ENCODE measurements around the gene ACBD3. TPM values are rescaled to one million over a fixed set of nuclear protein-coding genes. Genes with fewer than 3 reads are reported as not detected.

The ACBD3 gene
- total and polyA plus RNA-seq, 2 experiments from 2014 or later: 41.4 to 76.8 TPM

- peaks cover 61% of the 10 kb centered on the region for H3K79me2 ChIP-seq (ENCODE audit: insufficient read depth)
- H3K4me3 ChIP-seq: no peak overlapping the region
- peaks cover 9% of the 10 kb centered on the region; the same call in 1 of the 2 replicates for H3F3A ChIP-seq (ENCODE audit: insufficient read depth)
- H3K4me1 ChIP-seq (ENCODE audit: insufficient read depth): no peaks in the 10 kb centered on the region
- H2AFZ ChIP-seq: no peak overlapping the region
- in situ Hi-C loops (cut with MboI): no loop called here
- H3K27me3 ChIP-seq (replicated peaks; ENCODE audit: insufficient read depth): no peaks in the 10 kb centered on the region
- no peaks in the 10 kb centered on the region for H3K9me3 ChIP-seq (ENCODE audit: low read depth)
- H3K4me2 ChIP-seq (ENCODE audit: unreplicated experiment): no peak overlapping the region
- peaks cover 76% of the 10 kb centered on the region for H3K36me3 ChIP-seq (ENCODE audit: low read depth)
- TF ChIP-seq EZH2 (IDR thresholded peaks at IDR 0.05; ENCODE audit: insufficient read depth, poor library complexity, severe bottlenecking): no peak
- no peak for TF ChIP-seq EZH2phosphoT487 (IDR thresholded peaks at IDR 0.05; ENCODE audit: insufficient read depth, low read depth)
- no peaks in the 10 kb centered on the region for H3K9me2 ChIP-seq (ENCODE audit: insufficient read depth)
- DNase-seq: no peak
- H3K27ac ChIP-seq: no peak overlapping the region
- no peak overlapping the region for H3K9ac ChIP-seq
- no peaks in the 10 kb centered on the region for H4K20me1 ChIP-seq (ENCODE audit: insufficient read depth)
Observed at GRCh38 chr1:226148121-226148648, 38.4 kb downstream of the ACBD3 start.

DNA sequence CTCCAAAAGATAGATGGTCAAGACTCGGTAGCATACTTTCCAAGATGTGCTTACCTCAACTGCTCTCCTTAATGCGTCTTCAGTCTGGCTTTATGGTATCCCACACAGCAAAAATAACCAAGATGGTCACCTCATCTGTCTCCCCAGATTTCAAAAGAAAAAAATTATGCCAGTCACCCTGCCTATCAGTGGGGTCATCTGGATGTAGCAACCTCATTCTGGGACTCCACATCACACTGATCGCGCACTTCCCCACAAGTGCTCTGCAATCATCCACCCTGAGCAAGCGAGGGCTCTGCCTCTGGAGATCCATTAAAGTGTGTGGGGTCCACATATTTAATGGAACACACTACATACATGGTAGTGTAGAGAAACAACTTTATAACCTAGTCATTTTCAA is 42.5 kb downstream of the ACBD3 start:
- Histone ChIP-seq H3K27me3 (replicated peaks; ENCODE audit: insufficient read depth) (no peaks in the 10 kb centered on the region), H2AFZ (no peak overlapping the region), H3K79me2 (ENCODE audit: insufficient read depth) (peaks cover 22% of the 10 kb centered on the region), H3K36me3 (ENCODE audit: low read depth) (peaks cover 48% of the 10 kb centered on the region), H3K9me2 (ENCODE audit: insufficient read depth) (no peaks in the 10 kb centered on the region), H3K4me1 (ENCODE audit: insufficient read depth) (no peaks in the 10 kb centered on the region), H3K9ac (no peak overlapping the region), H3K9me3 (ENCODE audit: low read depth) (no peaks in the 10 kb centered on the region), H3K4me3 (no peak overlapping the region), H3K4me2 (ENCODE audit: unreplicated experiment) (no peak overlapping the region), H3K27ac (no peak overlapping the region), H4K20me1 (ENCODE audit: insufficient read depth) (no peaks in the 10 kb centered on the region), H3F3A (ENCODE audit: insufficient read depth) (peaks cover 9% of the 10 kb centered on the region; the same call in 1 of the 2 replicates)
- no peak for DNase-seq
- in situ Hi-C loops (cut with MboI): no loop called here
- TF ChIP-seq EZH2phosphoT487 (IDR thresholded peaks at IDR 0.05; ENCODE audit: insufficient read depth, low read depth) (no peak), EZH2 (IDR thresholded peaks at IDR 0.05; ENCODE audit: insufficient read depth, poor library complexity, severe bottlenecking) (no peak)
- WGBS, 2 experiments (ENCODE audit: low coverage in 1 of 2, low lambda C conversion rate in 2 of 2, missing lambda C conversion rate in 2 of 2): 85 to 89% methylated on average over 5 of the region's 5 CpGs

GRCh38 chr1:226135709-226136108 is 50.8 kb downstream of the ACBD3 start:
- Histone ChIP-seq H2AFZ (no peak overlapping the region), H3F3A (ENCODE audit: insufficient read depth) (no peaks in the 10 kb centered on the region), H3K27me3 (replicated peaks; ENCODE audit: insufficient read depth) (no peaks in the 10 kb centered on the region), H3K79me2 (ENCODE audit: insufficient read depth) (no peaks in the 10 kb centered on the region), H3K9me3 (ENCODE audit: low read depth) (no peaks in the 10 kb centered on the region), H3K9ac (no peak overlapping the region), H4K20me1 (ENCODE audit: insufficient read depth) (no peaks in the 10 kb centered on the region), H3K27ac (no peak overlapping the region), H3K9me2 (ENCODE audit: insufficient read depth) (no peaks in the 10 kb centered on the region), H3K36me3 (ENCODE audit: low read depth) (no peaks in the 10 kb centered on the region), H3K4me2 (ENCODE audit: unreplicated experiment) (no peak overlapping the region), H3K4me1 (ENCODE audit: insufficient read depth) (peaks cover 4% of the 10 kb centered on the region; the same call in 1 of the 2 replicates), H3K4me3 (no peak overlapping the region)
- TF ChIP-seq EZH2 (IDR thresholded peaks at IDR 0.05; ENCODE audit: insufficient read depth, poor library complexity, severe bottlenecking) (no peak), EZH2phosphoT487 (IDR thresholded peaks at IDR 0.05; ENCODE audit: insufficient read depth, low read depth) (no peak)
- WGBS, 2 experiments (ENCODE audit: low coverage in 1 of 2, low lambda C conversion rate in 2 of 2, missing lambda C conversion rate in 2 of 2): 7 to 8% methylated on average over 14 of the region's 14 CpGs
- DNase-seq: no peak
- in situ Hi-C loops (cut with MboI): no loop called here

DNA sequence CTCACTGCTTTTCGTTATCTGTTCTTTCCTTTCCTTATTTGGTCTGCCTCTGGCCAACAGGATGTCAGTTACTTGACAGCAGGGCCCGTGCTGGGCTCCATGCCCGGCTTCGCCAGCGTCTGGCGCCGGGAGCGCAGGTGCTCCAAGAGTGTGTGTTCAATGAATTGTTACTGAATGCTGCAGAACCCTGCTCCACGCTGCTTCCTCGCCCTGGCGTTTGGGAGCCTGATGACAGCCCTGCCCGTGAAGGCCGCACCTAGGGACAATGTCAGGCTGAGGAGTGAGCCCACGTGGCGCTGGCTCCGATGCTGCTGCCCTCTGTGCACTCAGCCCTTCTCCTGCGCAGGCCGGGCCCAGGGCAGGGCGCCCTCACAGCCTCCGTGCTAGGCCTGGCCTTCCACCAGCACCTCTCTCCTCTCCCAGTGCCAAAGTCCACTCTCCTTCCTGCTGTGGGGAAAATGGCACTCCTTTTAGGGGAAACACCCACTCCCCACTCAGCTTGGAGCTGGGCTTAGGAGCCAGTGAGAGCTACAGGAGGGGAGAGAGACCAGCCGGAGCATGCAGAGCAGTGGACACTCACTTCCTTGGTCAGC is 51.4 kb downstream of the ACBD3 start:
- DNase-seq: no peak
- Histone ChIP-seq H3K4me1 (ENCODE audit: insufficient read depth) (peaks cover 4% of the 10 kb centered on the region; the same call in 1 of the 2 replicates), H3K9ac (no peak overlapping the region), H3K27ac (no peak overlapping the region), H3K27me3 (replicated peaks; ENCODE audit: insufficient read depth) (no peaks in the 10 kb centered on the region), H4K20me1 (ENCODE audit: insufficient read depth) (no peaks in the 10 kb centered on the region), H3K9me3 (ENCODE audit: low read depth) (no peaks in the 10 kb centered on the region), H3F3A (ENCODE audit: insufficient read depth) (no peaks in the 10 kb centered on the region), H3K9me2 (ENCODE audit: insufficient read depth) (no peaks in the 10 kb centered on the region), H3K4me3 (no peak overlapping the region), H3K79me2 (ENCODE audit: insufficient read depth) (no peaks in the 10 kb centered on the region), H3K4me2 (ENCODE audit: unreplicated experiment) (no peak overlapping the region), H3K36me3 (ENCODE audit: low read depth) (no peaks in the 10 kb centered on the region), H2AFZ (no peak overlapping the region)
- TF ChIP-seq EZH2phosphoT487 (IDR thresholded peaks at IDR 0.05; ENCODE audit: insufficient read depth, low read depth) (no peak), EZH2 (IDR thresholded peaks at IDR 0.05; ENCODE audit: insufficient read depth, poor library complexity, severe bottlenecking) (no peak)
- WGBS, 2 experiments (ENCODE audit: low coverage in 1 of 2, low lambda C conversion rate in 2 of 2, missing lambda C conversion rate in 2 of 2): 70% methylated on average over 21 of the region's 21 CpGs
- in situ Hi-C loops (cut with MboI): no loop called here
